ENCODE measurements around the gene TAF6L. TPM values are rescaled to one million over a fixed set of nuclear protein-coding genes. Genes with fewer than 3 reads are reported as not detected.

TAF6L gene
- total RNA-seq, 2 donors from 2014 or later: 37.4 to 41.7 TPM

DNA sequence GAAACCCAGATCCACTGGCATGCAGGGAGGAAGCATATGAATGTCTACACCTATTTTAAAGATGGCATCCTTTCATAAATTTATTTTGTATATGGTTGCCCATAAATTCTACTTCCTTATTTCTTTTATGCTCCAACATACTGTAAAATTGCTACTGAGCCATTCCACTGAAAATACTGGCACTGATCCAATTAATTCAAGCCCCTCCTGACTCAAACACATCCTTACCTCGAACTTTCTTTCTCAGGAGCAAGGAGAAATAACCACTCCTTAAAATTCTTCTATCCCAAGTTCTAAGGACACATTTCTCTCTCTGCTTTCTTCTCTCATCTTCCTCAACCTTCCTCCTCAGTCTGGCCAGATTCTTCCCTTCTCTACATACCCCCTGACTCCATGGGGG lies 39.6 kb downstream of the TAF6L start:
- H3K36me3 ChIP-seq (ENCODE audit: control insufficient read depth, insufficient read depth, low read length): peaks cover 41% of the 10 kb centered on the region
- H3K4me1 Mint-ChIP-seq: peaks cover 12% of the 10 kb centered on the region
- H3K9me3 Mint-ChIP-seq: no peaks in the 10 kb centered on the region
- no peaks in the 10 kb centered on the region for H3K27me3 ChIP-seq (ENCODE audit: control insufficient read depth, insufficient read depth, low read length, poor library complexity, severe bottlenecking)
- H3K9ac ChIP-seq (ENCODE audit: extremely low read depth, low read length, poor library complexity, severe bottlenecking): no peak overlapping the region
- TF ChIP-seq, protein P1, sequence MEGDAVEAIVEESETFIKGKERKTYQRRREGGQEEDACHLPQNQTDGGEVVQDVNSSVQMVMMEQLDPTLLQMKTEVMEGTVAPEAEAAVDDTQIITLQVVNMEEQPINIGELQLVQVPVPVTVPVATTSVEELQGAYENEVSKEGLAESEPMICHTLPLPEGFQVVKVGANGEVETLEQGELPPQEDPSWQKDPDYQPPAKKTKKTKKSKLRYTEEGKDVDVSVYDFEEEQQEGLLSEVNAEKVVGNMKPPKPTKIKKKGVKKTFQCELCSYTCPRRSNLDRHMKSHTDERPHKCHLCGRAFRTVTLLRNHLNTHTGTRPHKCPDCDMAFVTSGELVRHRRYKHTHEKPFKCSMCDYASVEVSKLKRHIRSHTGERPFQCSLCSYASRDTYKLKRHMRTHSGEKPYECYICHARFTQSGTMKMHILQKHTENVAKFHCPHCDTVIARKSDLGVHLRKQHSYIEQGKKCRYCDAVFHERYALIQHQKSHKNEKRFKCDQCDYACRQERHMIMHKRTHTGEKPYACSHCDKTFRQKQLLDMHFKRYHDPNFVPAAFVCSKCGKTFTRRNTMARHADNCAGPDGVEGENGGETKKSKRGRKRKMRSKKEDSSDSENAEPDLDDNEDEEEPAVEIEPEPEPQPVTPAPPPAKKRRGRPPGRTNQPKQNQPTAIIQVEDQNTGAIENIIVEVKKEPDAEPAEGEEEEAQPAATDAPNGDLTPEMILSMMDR (conservative IDR thresholded peaks at IDR 0.05): no peak
- H3K4me3 ChIP-seq (ENCODE audit: low read length): no peak overlapping the region
- 91 to 92% methylated on average over 1 of the region's 1 CpG for WGBS, 2 experiments (ENCODE audit: insufficient coverage in 1 of 2, insufficient read length in 1 of 2)
- no peak for DNase-seq
- peaks cover 10% of the 10 kb centered on the region for H3K4me1 ChIP-seq (ENCODE audit: control insufficient read depth, insufficient read depth, low read length)
- no peaks in the 10 kb centered on the region for H3K27me3 Mint-ChIP-seq (ENCODE audit: insufficient read depth)
- peaks cover 8% of the 10 kb centered on the region for H3K36me3 Mint-ChIP-seq (ENCODE audit: low read depth)
- no peaks in the 10 kb centered on the region for H3K9me3 ChIP-seq (ENCODE audit: control insufficient read depth, low read length)
- no peak overlapping the region for H3K27ac ChIP-seq (ENCODE audit: low read depth, low read length)
- no peak overlapping the region for H3K27ac Mint-ChIP-seq
- H3K4me3 Mint-ChIP-seq: no peak overlapping the region

DNA sequence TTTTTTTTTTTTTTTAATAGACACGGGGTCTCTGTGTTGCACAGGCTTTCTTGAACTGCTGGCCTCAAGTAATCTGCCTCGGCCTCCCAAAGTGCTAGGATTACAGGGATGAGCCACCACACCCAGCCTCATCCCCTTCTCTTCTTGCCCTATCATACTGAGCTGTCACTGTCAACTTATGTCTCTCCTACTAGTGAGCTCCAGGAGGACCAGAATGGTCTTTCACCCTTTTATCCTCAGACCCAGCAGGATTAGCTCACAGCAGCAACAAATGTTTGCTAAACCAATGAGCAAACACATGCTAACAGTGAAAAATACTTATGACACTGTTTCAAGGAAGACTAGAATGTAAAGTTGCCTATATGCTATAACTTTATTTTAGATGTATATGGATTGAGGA lies 40.5 kb downstream of the TAF6L start:
- no peaks in the 10 kb centered on the region for H3K9me3 ChIP-seq (ENCODE audit: control insufficient read depth, low read length)
- Mint-ChIP-seq H3K4me3 (no peak overlapping the region), H3K27ac (no peak overlapping the region), H3K36me3 (ENCODE audit: low read depth) (peaks cover 13% of the 10 kb centered on the region), H3K27me3 (ENCODE audit: insufficient read depth) (no peaks in the 10 kb centered on the region), H3K4me1 (peaks cover 4% of the 10 kb centered on the region), H3K9me3 (no peaks in the 10 kb centered on the region)
- H3K4me3 ChIP-seq (ENCODE audit: low read length): no peak overlapping the region
- no peak for DNase-seq
- H3K27ac ChIP-seq (ENCODE audit: low read depth, low read length): no peak overlapping the region
- no peak overlapping the region for H3K9ac ChIP-seq (ENCODE audit: extremely low read depth, low read length, poor library complexity, severe bottlenecking)
- peaks cover 49% of the 10 kb centered on the region for H3K36me3 ChIP-seq (ENCODE audit: control insufficient read depth, insufficient read depth, low read length)
- 89% methylated on average over 2 of the region's 2 CpGs; no CpG with 5 or more reads in 1 of the 2 experiments for WGBS, 2 experiments (ENCODE audit: insufficient coverage in 1 of 2, insufficient read length in 1 of 2)
- H3K27me3 ChIP-seq (ENCODE audit: control insufficient read depth, insufficient read depth, low read length, poor library complexity, severe bottlenecking): no peaks in the 10 kb centered on the region
- TF ChIP-seq, protein P1 (conservative IDR thresholded peaks at IDR 0.05): no peak
- H3K4me1 ChIP-seq (ENCODE audit: control insufficient read depth, insufficient read depth, low read length): peaks cover 3% of the 10 kb centered on the region

DNA sequence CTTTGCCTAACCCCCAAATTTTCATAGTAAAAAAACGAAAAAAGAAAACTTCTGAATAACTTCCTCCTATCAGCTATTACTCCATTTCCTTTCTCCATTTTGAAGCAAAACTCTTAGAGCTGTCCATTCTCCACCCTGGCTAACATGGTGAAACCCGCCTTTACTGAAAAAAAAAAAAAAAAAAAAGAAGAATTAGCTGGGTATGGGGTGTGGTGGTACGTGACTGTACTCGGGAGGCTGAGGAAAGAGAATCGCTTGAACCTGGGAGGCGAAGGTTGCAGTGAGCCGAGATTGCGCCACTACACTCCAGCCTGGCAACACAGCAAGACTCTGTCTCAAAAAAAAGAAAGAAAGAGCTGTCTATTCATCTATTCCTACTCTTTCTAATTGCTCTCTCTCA lies 45.4 kb downstream of the TAF6L start:
- Mint-ChIP-seq H3K36me3 (ENCODE audit: low read depth) (peaks cover 40% of the 10 kb centered on the region), H3K4me3 (no peak overlapping the region), H3K27ac (no peak overlapping the region), H3K27me3 (ENCODE audit: insufficient read depth) (no peaks in the 10 kb centered on the region), H3K4me1 (peaks cover 2% of the 10 kb centered on the region), H3K9me3 (no peaks in the 10 kb centered on the region)
- TF ChIP-seq, protein P1 (conservative IDR thresholded peaks at IDR 0.05): no peak
- Histone ChIP-seq H3K4me3 (ENCODE audit: low read length) (no peak overlapping the region), H3K27me3 (ENCODE audit: control insufficient read depth, insufficient read depth, low read length, poor library complexity, severe bottlenecking) (no peaks in the 10 kb centered on the region), H3K4me1 (ENCODE audit: control insufficient read depth, insufficient read depth, low read length) (no peaks in the 10 kb centered on the region), H3K9me3 (ENCODE audit: control insufficient read depth, low read length) (no peaks in the 10 kb centered on the region), H3K36me3 (ENCODE audit: control insufficient read depth, insufficient read depth, low read length) (peaks cover 54% of the 10 kb centered on the region), H3K27ac (ENCODE audit: low read depth, low read length) (no peak overlapping the region), H3K9ac (ENCODE audit: extremely low read depth, low read length, poor library complexity, severe bottlenecking) (no peak overlapping the region)
- WGBS, 2 experiments (ENCODE audit: insufficient coverage in 1 of 2, insufficient read length in 1 of 2): 93 to 96% methylated on average over 2 to 8 of the region's 8 CpGs
- no peak for DNase-seq

Measured in endodermal cell (in vitro differentiated cells).